Uterus (tissue), 4 donors: ENCODE data around the gene TGM2. TPM values are rescaled to one million over a fixed set of nuclear protein-coding genes. Genes with fewer than 3 reads are reported as not detected.

Experiments used
- DNase-seq, 2 donors: peaks; one replicate each; pipeline ENCODE4 v3.0.0-alpha.2; 2019 to 2020
- H3K27ac ChIP-seq, 2 donors: fragments of 200-600 bp; sonication (generic); 1 replicate in 1 of 2; 2 replicates in 1 of 2; pipeline ENCODE4 v1.5.1; 2016 to 2018
- H3K27me3 ChIP-seq, 2 donors: fragments of 200-600 bp; sonication (generic); one replicate each; pipeline ENCODE4 v1.5.1; 2018 to 2019; ENCODE audit warnings: control low read depth in 1 of 2
- H3K36me3 ChIP-seq, 2 donors: fragments of 200-600 bp; sonication (generic); one replicate each; pipeline ENCODE4 v1.5.1; 2019; ENCODE audit warnings: control low read depth in 1 of 2
- H3K4me1 ChIP-seq, 2 donors: fragments of 200-600 bp; sonication (generic); one replicate each; pipeline ENCODE4 v1.5.1; 2018 to 2019; ENCODE audit warnings: control low read depth in 1 of 2
- H3K4me3 ChIP-seq, 2 donors: fragments of 200-600 bp; sonication (generic); 1 replicate in 1 of 2; 2 replicates in 1 of 2; pipeline ENCODE4 v1.5.1; 2018 to 2019; ENCODE audit warnings: mild to moderate bottlenecking in 1 of 2
- H3K9me3 ChIP-seq, 2 donors: fragments of 200-600 bp; sonication (generic); one replicate each; pipeline ENCODE4 v1.5.1; 2019; ENCODE audit warnings: control low read depth in 1 of 2
- POLR2A ChIP-seq, 2 donors: fragments of 450-650 bp; IDR thresholded peaks; one replicate each; pipeline ENCODE4 v1.6.1; 2016; ENCODE audit warnings: antibody characterized with exemption in 2 of 2, mild to moderate bottlenecking in 1 of 2, moderate library complexity in 1 of 2
- intact Hi-C: fragments of 100-400 bp; cut with DNase I; formaldehyde crosslinking; loops from one replicate; pipeline ENCODE4 v1.15.1; 2023; ENCODE audit warnings: low total_unique reads
- total RNA-seq, 4 donors: library from RNA; depleted of rRNA in 3 of 4; stranded (reverse); fragments of >200 nt in 3 of 4; gene quantifications; one replicate each; pipeline versions ENCODE4 v1.1.0 to v1.2.4, GENCODE V29; 2014 to 2023
- TF ChIP-seq, protein P1 (sequence below), 4 experiments: fragments of 200-600 bp in 2 of 4; fragments of 450-650 bp in 2 of 4; sonication (generic) in 2 of 4; IDR thresholded peaks; one replicate each; pipeline ENCODE4 v1.5.1; 2016 to 2019; ENCODE audit warnings: antibody characterized with exemption in 4 of 4, mild to moderate bottlenecking in 2 of 4, moderate library complexity in 1 of 4
- donor health status: DM: yes; HTN: yes; CAD: no.

TGM2 gene
- total RNA-seq, 4 donors from 2014 or later, result 136 to 639 (median 209) TPM

- Histone ChIP-seq H3K4me1 (no peaks in the 10 kb centered on the region), H3K27me3 (no peaks in the 10 kb centered on the region), H3K27ac (peak overlapping the region in 1 of 2 donors; percentile 54), H3K9me3 (no peaks in the 10 kb centered on the region), H3K36me3 (no peaks in the 10 kb centered on the region), H3K4me3 (no peak overlapping the region)
- intact Hi-C loops, result loop anchor here (5.0 kb wide), 1 partner anchor 95 kb away; no protein-coding TSS in a partner anchor
- TF ChIP-seq POLR2A (IDR thresholded peaks at IDR 0.05), result no peak
- DNase-seq, result no peak
Observed at GRCh38 chr20:38167328-38167850, 2.3 kb upstream of the TGM2 start.

DNA sequence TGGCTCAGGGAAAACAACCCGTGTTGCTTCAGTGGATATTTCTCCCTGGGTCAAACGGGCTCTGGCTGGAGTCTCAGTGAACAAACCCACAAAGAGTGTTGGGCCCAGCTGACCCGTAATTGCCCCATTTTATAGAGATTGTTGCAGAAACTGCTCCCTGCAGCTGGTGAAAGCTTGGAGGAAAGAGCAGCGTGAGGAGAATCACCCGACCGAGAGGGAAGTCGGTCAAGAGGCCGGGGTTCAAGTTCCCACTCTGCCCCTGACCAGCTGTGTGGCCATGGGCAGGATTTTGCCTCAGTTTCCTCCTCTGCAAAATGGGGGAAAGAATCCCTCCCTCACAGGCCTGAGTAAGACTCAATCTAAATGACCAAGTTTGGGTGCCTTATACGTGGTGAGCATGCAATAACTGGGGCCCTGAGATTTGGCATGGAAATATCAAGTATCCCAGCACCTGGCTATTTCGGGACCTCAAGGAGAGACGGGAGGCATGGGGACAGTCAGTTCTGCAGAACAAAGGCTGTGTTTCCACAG, 1.7 kb upstream of the TGM2 start:
- TF ChIP-seq, protein P1, sequence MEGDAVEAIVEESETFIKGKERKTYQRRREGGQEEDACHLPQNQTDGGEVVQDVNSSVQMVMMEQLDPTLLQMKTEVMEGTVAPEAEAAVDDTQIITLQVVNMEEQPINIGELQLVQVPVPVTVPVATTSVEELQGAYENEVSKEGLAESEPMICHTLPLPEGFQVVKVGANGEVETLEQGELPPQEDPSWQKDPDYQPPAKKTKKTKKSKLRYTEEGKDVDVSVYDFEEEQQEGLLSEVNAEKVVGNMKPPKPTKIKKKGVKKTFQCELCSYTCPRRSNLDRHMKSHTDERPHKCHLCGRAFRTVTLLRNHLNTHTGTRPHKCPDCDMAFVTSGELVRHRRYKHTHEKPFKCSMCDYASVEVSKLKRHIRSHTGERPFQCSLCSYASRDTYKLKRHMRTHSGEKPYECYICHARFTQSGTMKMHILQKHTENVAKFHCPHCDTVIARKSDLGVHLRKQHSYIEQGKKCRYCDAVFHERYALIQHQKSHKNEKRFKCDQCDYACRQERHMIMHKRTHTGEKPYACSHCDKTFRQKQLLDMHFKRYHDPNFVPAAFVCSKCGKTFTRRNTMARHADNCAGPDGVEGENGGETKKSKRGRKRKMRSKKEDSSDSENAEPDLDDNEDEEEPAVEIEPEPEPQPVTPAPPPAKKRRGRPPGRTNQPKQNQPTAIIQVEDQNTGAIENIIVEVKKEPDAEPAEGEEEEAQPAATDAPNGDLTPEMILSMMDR (IDR thresholded peaks at IDR 0.05), result no peak
- DNase-seq, result no peak
- Histone ChIP-seq H3K27me3 (no peaks in the 10 kb centered on the region), H3K36me3 (no peaks in the 10 kb centered on the region), H3K27ac (peak overlapping the region; percentile 89 to 90), H3K4me1 (peaks cover 0 to 4% of the 10 kb centered on the region in 2 donors), H3K4me3 (no peak overlapping the region), H3K9me3 (no peaks in the 10 kb centered on the region)
- intact Hi-C loops, result loop anchor here (5.0 kb wide), 1 partner anchor 94 kb away; no protein-coding TSS in a partner anchor

DNA sequence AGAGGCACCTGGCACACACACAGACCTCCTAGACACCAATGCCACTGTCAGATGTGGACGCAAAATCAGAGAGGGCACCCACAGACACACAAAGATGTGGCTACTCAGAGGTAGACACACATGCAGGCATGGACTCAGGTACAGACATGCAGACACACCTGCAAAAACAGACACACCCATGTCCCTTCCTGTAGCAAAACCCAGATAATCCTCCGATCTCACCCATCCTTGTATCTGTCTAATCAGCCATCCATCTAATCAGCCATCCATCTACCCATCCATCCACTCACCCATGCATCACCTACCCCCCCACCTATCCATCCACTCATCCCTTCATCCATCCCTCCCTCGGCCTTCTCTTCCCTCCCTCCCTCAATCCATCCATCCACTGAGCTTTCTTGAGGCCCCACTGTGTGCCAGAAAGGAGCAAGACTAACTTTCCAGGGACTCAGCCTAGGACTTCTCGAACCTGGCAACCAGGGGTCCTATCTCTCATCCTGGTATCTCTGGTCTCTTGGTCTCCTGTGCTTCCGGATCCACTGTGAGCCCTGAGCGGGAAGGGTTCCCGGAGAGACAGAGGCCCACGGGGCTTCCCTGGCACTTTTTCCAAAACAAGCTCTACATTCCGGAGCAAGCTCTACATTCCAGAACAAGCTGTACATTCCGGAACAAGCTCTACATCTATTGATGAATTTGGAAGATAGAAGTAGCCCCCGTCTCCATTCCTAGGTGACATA, 1.1 kb upstream of the TGM2 start:
- TF ChIP-seq, protein P1 (IDR thresholded peaks at IDR 0.05), result no peak
- TF ChIP-seq POLR2A (IDR thresholded peaks at IDR 0.05), result no peak
- intact Hi-C loops, result loop anchor here (5.0 kb wide), 1 partner anchor 94 kb away; no protein-coding TSS in a partner anchor
- peaks cover 0 to 5% of the 10 kb centered on the region in 2 donors for H3K4me1 ChIP-seq
- no peaks in the 10 kb centered on the region for H3K9me3 ChIP-seq
- no peaks in the 10 kb centered on the region for H3K27me3 ChIP-seq
- no peaks in the 10 kb centered on the region for H3K36me3 ChIP-seq
- H3K27ac ChIP-seq, result peak overlapping the region; percentile 89 to 90
- H3K4me3 ChIP-seq, result no peak overlapping the region
- DNase-seq, result no peak

DNA sequence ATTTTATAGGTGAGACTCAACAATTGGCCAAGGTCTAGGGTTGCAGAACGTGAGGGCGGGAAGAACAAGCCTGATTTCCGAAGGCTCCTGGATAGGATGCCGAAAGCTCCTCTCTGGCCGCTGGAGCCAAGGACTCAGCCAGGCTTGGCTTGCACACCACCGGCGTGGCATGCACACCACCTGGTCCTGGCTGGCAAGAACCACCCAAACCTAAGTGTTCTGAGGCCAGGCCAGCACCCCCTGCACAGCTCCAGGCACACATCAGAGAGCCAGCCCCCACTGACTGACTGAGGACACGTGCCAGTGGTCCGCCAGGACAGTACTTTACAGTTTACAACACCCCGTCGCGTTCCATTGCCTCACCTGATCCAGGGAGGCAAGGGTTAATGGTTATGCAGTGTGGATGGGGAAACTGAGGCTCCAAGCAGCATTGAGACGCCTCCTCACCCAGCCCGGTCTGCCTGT, 414 bp downstream of the TGM2 start:
- Histone ChIP-seq H3K36me3 (no peaks in the 10 kb centered on the region), H3K9me3 (no peaks in the 10 kb centered on the region), H3K27ac (peak overlapping the region; percentile 89 to 90), H3K4me3 (peak overlapping the region; percentile 42 to 53), H3K27me3 (no peaks in the 10 kb centered on the region), H3K4me1 (peaks cover 0 to 5% of the 10 kb centered on the region in 2 donors)
- TF ChIP-seq, protein P1 (IDR thresholded peaks at IDR 0.05), result no peak
- no peak for TF ChIP-seq POLR2A (IDR thresholded peaks at IDR 0.05)
- intact Hi-C loops, result loop anchor here (5.0 kb wide), 1 partner anchor 92 kb away; no protein-coding TSS in a partner anchor
- no peak for DNase-seq

DNA sequence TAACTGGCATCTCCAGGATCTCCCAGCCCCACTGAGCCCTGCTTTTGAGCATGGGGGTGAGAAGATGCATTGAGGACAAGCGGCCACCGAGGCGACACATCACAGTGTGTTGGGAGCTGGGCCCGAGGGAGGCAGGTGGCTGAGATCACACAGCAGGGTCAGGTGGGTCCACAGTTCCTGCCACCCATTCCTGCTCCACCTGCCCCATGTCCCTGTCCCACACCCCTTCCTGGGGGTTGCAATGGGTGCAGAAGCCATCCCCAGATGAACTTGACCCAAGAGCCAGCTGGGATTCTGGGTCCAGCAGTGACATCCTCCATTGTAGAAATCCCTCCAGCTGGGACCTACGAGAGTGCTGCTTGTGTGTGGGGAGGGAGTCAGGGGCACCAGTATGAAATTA, 1.0 kb downstream of the TGM2 start:
- Histone ChIP-seq H3K4me1 (peaks cover 0 to 5% of the 10 kb centered on the region in 2 donors), H3K4me3 (peak overlapping the region; percentile 42 to 53), H3K36me3 (no peaks in the 10 kb centered on the region), H3K9me3 (no peaks in the 10 kb centered on the region), H3K27ac (peak overlapping the region; percentile 89 to 90), H3K27me3 (no peaks in the 10 kb centered on the region)
- no peak for DNase-seq
- intact Hi-C loops, result no loop called here
- TF ChIP-seq, protein P1 (IDR thresholded peaks at IDR 0.05), result no peak
- TF ChIP-seq POLR2A (IDR thresholded peaks at IDR 0.05), result no peak
